ENCODE results near the gene PSAT1.

- TF ChIP-seq CTCF (IDR thresholded peaks at IDR 0.05) (no peak), EZH2 (IDR thresholded peaks at IDR 0.05) (no peak), EZH2phosphoT487 (IDR thresholded peaks at IDR 0.05) (no peak)
Measured at GRCh38 chr9:78366827-78367226, 69.9 kb downstream of the PSAT1 start.
